Hindlimb muscle (tissue), 1 donor: ENCODE results near the gene ZCCHC18. TPM values are rescaled to one million over a fixed set of nuclear protein-coding genes. Genes with fewer than 3 reads are reported as not detected.
"Not testable (repeated sequence)": the region's sequence is repeated elsewhere in the genome, so short reads cannot be mapped to it uniquely, and the experiment has no call there.

Experiments
- DNase-seq: peaks from one replicate; pipeline ENCODE4 v3.0.0-alpha.2; 2013
- polyA plus RNA-seq: library from polyadenylated mRNA; unstranded; fragments of 120-200 nt; gene quantifications from one replicate; pipeline ENCODE4 v1.2.1, GENCODE V29; 2013; ENCODE audit not compliant: insufficient read length

The ZCCHC18 gene
- polyA plus RNA-seq, result 1.5 TPM

GRCh38 chrX:104112326-104112951 lies at the start of gene ZCCHC18:
ZCCHC18 (plus strand) TSS chrX:104112523; CDS start chrX:104114112, 1,589 bp downstream.
- DNase-seq, result peak; percentile 76

- not testable (repeated sequence) for DNase-seq
Observed at GRCh38 chrX:104062636-104063035, 49.7 kb upstream of the ZCCHC18 start.

DNA sequence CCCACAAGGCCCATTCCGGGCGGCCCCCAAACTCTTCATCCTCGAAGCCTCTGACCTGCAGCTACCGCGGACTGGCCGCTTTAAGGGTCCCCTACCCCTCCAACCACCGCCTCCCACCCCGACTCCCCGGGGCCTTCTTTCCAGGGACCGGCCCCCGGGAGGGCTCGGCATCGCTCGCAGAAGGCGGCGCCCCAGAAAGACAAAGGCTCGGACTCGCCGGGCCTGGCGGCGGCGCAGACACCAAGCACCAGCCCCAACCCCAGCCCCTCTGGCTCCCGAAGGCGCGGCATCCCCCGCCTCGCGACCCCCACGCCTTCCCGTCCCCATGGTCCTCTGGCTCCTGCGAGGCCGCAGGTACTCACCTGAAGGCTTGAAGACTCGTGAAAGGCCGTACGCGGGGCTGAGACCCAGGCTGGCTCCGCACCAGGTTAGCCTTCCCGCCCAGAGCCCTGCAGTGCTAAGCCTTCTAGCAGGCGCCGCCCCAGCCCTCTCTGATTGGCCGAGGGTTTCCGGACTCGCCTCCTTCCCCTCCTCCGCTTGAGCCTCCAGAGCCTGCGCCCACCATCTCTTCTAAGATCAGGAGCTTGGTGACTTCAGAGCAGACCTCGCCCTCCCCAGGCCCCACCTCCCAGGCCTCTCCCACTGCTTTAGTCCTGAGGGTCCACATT lies 36.4 kb upstream of the ZCCHC18 start, which contains the start of gene TMSB15C:
TMSB15C (minus strand) TSS at position 459 of the 668 bp plus-strand sequence.
- not testable (repeated sequence) for DNase-seq

DNA sequence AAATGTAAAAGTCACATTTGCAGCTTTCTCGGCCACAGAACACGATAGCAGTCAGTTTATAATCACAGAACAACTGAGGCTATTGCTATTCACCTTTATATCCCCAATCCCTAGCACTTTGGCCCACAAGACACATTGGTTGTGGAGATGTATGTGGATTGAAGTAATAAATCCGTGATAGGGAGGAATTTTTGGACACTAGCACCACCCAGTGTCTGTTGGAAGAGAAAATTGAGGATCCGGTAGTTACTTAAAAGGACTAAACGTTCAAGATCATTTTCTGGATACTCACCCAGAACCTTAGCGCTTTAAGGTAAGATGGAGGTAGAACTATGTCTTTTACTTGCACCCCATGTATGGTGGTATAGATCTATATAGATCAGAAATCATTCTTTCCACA lies 34.5 kb upstream of the ZCCHC18 start:
- not testable (repeated sequence) for DNase-seq

DNA sequence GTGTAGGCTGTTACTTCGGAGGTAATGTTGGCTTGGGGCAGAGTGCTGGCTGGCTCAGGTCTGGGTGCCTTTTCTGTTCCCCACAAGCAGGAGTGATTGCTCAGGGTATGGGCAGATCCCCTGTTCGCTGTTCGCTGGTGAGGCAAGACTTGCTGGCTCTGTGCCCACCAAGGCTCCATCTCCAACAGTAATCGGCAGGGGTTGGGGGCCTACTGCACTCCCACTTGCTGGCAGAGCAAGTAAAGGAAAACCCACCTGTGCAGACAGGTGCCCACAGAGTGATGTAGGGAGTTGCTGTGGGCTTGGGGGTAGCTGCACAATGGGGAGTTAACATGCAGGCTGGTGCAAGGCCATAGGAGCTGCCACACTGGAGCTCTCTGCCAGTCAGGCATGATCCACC lies 28.3 kb upstream of the ZCCHC18 start:
- DNase-seq, result no peak

GRCh38 chrX:104084534-104085277 lies 27.6 kb upstream of the ZCCHC18 start:
- no peak for DNase-seq

DNA sequence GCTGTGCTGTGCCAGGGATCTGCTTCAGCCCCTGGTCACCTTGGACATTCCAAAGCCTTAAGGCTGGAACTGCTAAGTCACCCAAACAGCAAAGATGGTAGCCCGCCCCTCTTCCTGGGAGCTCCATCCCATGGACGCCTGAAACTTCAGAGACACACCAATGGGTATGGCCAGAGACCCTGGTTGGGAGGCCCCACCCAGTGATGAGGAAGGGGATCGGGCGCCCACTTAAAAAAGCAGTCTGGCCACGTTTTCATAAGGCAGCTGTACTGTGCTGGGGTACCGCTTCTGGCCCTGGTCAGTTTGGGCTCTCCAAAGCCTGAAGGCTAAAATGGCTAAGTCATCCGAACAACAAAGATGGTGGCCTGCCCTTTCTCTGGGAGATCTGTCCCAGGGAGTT lies 26.8 kb upstream of the ZCCHC18 start:
- no peak for DNase-seq

GRCh38 chrX:104085919-104086318 lies 26.4 kb upstream of the ZCCHC18 start:
- no peak for DNase-seq

GRCh38 chrX:104098151-104098808 lies 14.0 kb upstream of the ZCCHC18 start:
- peak; percentile 36 for DNase-seq

GRCh38 chrX:104098919-104099318 lies 13.4 kb upstream of the ZCCHC18 start:
- DNase-seq, result no peak

DNA sequence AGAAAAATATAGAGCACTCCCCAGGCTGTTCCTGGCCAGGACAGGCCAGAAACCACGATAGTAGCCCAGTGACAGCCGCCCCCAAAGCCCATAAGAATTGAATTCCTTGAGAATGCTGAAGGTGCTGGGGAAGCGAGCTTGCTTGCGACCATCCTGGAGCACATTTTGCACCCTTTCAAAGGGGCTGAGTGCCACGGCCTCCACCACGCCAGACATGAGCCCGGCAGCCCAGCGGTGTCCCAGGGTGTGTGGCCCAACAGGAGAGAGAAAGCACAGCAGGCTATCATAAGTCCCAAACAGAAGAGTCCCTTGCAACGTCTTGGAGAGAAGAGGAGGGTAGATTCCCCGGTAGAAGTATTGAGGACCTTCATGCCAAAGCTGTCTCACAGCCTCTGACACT lies 7.6 kb upstream of the ZCCHC18 start:
- no peak for DNase-seq

GRCh38 chrX:104105330-104106262 lies 6.7 kb upstream of the ZCCHC18 start:
- DNase-seq, result no peak

- DNase-seq, result no peak
Observed at GRCh38 chrX:104108955-104109354, 3.4 kb upstream of the ZCCHC18 start.

- DNase-seq, result not testable (repeated sequence)
Observed at GRCh38 chrX:104110491-104111240, 1.7 kb upstream of the ZCCHC18 start.

DNA sequence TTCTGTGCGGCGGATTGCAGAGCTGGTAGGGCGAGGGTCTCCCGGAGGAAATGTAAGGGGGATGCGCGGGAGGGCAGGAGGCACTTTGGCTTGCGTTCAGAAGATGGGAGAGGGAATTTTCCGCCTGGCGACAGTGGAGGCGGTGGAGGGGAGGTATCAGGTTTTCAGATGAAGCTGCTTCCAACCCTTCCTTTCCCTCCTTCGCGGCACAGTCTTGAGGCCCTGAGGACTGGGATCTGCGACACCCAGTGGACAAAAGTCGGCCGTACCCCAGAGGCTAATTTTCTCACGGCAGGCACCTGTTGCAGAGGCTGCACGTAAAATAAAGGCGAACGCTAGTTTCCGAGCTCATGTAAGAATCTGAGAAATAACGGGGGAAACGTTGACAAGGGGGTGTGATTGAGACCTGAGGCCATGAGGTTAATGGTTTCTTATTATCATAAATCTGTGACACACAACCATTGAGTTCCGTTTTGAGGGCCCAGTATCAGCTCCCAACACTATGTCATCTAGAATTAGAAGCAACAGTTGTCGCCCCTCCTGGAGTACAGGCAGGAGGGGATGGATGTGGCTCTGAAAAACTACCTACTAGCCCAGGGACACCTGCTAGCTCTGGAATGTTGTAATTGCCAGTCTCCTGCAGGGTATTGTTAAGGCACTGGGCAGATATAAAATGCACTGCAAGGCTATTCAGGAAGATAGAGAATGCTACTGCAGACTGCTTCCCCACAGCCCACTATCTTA lies 1.1 kb downstream of the ZCCHC18 start:
- DNase-seq, result peak; percentile 34

DNA sequence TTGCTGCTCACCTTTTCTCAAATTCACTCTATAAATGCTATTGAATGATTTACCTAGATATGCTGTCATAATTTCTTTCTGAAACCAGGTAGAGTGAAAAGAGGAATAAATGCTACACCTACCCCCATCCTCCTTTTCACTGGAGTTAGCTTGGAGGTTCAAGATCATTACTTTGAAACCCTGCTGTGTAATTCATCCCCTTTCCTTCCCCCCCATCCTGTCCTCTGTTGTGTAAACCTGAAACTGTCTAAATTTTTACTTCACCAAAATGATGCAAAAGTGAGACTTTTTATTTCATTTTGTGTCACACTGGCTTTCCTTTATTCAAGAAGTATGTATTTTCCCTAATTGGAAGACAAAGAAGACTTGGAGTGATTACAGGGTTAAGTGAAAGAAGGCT lies 5.4 kb downstream of the ZCCHC18 start:
- DNase-seq, result no peak

DNA sequence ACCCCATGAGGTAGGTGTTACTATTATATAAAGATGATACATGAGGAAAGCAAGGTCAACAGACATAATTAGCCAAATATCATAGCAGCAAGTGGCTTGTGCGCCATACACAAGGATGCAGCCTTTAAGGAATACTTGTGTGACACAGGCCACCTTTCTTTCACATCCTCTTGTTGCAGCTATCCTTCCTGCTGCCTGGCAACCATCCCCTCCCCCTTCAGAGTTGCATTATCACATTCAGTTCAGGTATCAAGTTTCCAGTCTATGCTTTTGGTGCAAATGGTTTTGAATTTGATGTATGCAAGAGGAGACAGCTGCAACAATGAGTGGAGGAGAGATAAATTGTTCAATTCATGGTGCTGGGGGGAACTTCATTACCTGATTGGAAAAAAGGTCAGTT lies 6.4 kb downstream of the ZCCHC18 start:
- no peak for DNase-seq

- DNase-seq, result no peak
Observed at GRCh38 chrX:104122829-104123228, 10.5 kb downstream of the ZCCHC18 start.

DNA sequence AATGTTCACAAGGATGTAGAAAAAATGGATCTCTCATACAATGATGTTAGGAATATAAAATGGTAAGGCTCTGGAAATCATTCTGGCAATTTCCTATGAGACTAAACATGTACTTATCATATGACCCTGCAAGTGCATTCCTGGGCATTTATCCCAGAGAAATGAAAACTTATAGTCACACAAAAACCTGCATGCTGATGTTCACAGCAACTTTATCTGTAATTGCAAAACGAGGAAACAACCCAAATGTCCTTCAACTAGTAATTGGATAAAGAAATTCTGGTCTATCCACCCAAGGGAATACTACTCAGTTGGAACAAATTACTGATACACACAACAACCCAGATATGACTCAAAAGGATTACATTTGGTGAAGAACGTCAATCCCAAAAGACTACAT lies 14.5 kb downstream of the ZCCHC18 start:
- no peak for DNase-seq

DNA sequence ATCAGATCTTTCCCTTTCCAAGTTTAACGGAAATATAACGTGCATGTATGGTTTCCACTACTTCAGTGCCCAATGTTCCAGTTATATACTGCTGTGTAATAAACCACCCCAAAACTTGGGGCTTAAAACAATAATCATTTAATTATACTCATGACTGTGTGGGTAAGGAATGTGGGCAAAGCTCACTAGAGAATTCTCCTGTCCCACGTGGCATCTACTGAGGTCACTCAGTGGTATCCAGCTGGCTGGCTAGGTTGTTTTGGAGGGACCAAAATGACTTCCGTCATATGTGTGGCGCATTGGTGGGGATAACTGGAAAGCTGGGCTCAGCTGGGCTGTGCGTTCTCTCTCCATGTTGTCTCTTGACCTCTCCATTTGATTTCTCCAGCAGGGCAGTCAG lies 18.5 kb downstream of the ZCCHC18 start:
- DNase-seq, result no peak
